Adrenal gland (tissue), 12 donors: ENCODE measurements around the gene ERC1. TPM values are rescaled to one million over a fixed set of nuclear protein-coding genes. Genes with fewer than 3 reads are reported as not detected.
"Not testable (repeated sequence)": the region's sequence is repeated elsewhere in the genome, so short reads cannot be mapped to it uniquely, and the experiment has no call there.

ENCODE experiments used
- DNase-seq, 7 donors: peaks; one replicate each; pipeline ENCODE4 v3.0.0-alpha.2; 2019 to 2020
- H3K27ac ChIP-seq, 5 donors: fragments of 200-600 bp; sonication (generic) in 4 of 5; 1 replicate in 3 of 5; 2 replicates in 2 of 5; pipeline versions ENCODE4 v1.5.1 to v1.8.0; 2016 to 2020; ENCODE audit warnings: mild to moderate bottlenecking in 1 of 5
- H3K27me3 ChIP-seq: fragments of 200-600 bp; 2 replicates; pipeline ENCODE4 v1.8.0; 2021
- H3K36me3 ChIP-seq, 2 donors: fragments of 200-600 bp; replicated peaks in 1 of 2; 1 replicate in 1 of 2; 2 replicates in 1 of 2; pipeline versions ENCODE4 v1.5.1 to v1.8.0; 2018 to 2022
- H3K4me1 ChIP-seq, 2 donors: fragments of 200-600 bp; replicated peaks in 1 of 2; 1 replicate in 1 of 2; 2 replicates in 1 of 2; pipeline versions ENCODE4 v1.5.1 to v1.8.0; 2018 to 2021
- H3K4me3 ChIP-seq, 4 donors: fragments of 200-600 bp; sonication (generic) in 3 of 4; one replicate each; pipeline ENCODE4 v1.5.1; 2016 to 2018
- H3K9me3 ChIP-seq, 3 donors: fragments of 200-600 bp; sonication (generic) in 1 of 3; replicated peaks in 1 of 3; 1 replicate in 2 of 3; 2 replicates in 1 of 3; pipeline versions ENCODE4 v1.5.1 to v1.8.0; 2016 to 2021
- CTCF ChIP-seq, 6 experiments: fragments of 450-650 bp in 4 of 6; fragments of 200-600 bp in 2 of 6; sonication (generic) in 1 of 6; IDR thresholded peaks; 1 replicate in 5 of 6; 2 replicates in 1 of 6; pipeline versions ENCODE4 v1.5.1 to v1.8.0; 2016 to 2021; ENCODE audit warnings: antibody characterized with exemption in 6 of 6, mild to moderate bottlenecking in 2 of 6, moderate library complexity in 1 of 6
- POLR2A ChIP-seq, 2 donors: fragments of 450-650 bp; IDR thresholded peaks; one replicate each; pipeline ENCODE4 v1.6.1; 2017; ENCODE audit warnings: antibody characterized with exemption in 2 of 2, mild to moderate bottlenecking in 2 of 2, moderate library complexity in 1 of 2
- WGBS, 4 donors: extraction: QIAGEN DNeasy Blood & Tissue Kit in 2 of 4; methylation state at CpG; one replicate each; pipeline versions ENCODE4 v1.1.5 to v1.1.7; 2013 to 2017; 5-methylcytosine and 5-hydroxymethylcytosine counted together
- intact Hi-C, 2 donors: fragments of 100-400 bp; cut with DNase I; formaldehyde crosslinking; loops; one replicate each; pipeline versions ENCODE4 v1.14.1 to v1.15.0; 2022 to 2023
- polyA plus RNA-seq, 3 donors: library from polyadenylated mRNA; stranded (reverse); fragments of 200-250 nt in 2 of 3; fragments of 350-450 nt in 1 of 3; fragmentation: Illumina TruSeq in 1 of 3; extraction: RNeasy Lipid Tissue Mini Kit (QIAGEN cat#74804) in 1 of 3; gene quantifications; one replicate each; pipeline ENCODE4 v1.2.3, GENCODE V29; 2013 to 2014
- total RNA-seq, 9 donors: library from RNA; depleted of rRNA in 4 of 9; stranded (reverse); fragments of >200 nt in 4 of 9; fragments of 120-200 nt in 1 of 9; fragmentation: NEBNext Ultra II Directional in 1 of 9; extraction: Animal tissue kit (Norgen Biotek cat#: 25700) in 1 of 9; gene quantifications; one replicate each; pipeline versions ENCODE4 v1.1.0 to v1.2.4, GENCODE V29; 2013 to 2023
- donor health status: healthy with polysubstance abuse.
- donor health status: Bipolar disorder and iron deficiency.
- donor health status: DM: yes; HTN: yes; CAD: no.
- donor health status: DM: no; HTN: no; CAD: no.
- donor health status: DM: no; HTN: no; CAD: no.
- donor health status: DM: yes; HTN: yes; CAD: no.

The ERC1 gene
- total and polyA plus RNA-seq, 12 donors: 4.1 to 79.5 (median 40.2) TPM

GRCh38 chr12:1234073-1234472 is 243.1 kb downstream of the ERC1 start:
- H3K36me3 ChIP-seq: no peaks in the 10 kb centered on the region
- H3K27me3 ChIP-seq: no peaks in the 10 kb centered on the region
- WGBS, 4 donors: 55 to 68% (median 62%) methylated on average over 2 of the region's 2 CpGs
- DNase-seq: peak in 2 of 7 donors; percentile 21 to 30
- H3K27ac ChIP-seq: no peak overlapping the region
- peaks cover 0 to 4% of the 10 kb centered on the region in 2 donors for H3K4me1 ChIP-seq
- TF ChIP-seq CTCF (IDR thresholded peaks at IDR 0.05) (no peak), POLR2A (IDR thresholded peaks at IDR 0.05) (no peak)
- no peaks in the 10 kb centered on the region for H3K9me3 ChIP-seq
- no peak overlapping the region for H3K4me3 ChIP-seq
- intact Hi-C loops: no loop called here

GRCh38 chr12:1246637-1247036 is 255.6 kb downstream of the ERC1 start:
- intact Hi-C loops: no loop called here
- no peaks in the 10 kb centered on the region for H3K9me3 ChIP-seq
- H3K27ac ChIP-seq: no peak overlapping the region
- H3K4me1 ChIP-seq: peaks cover 8 to 16% of the 10 kb centered on the region in 2 donors
- DNase-seq: no peak
- TF ChIP-seq CTCF (IDR thresholded peaks at IDR 0.05): no peak
- TF ChIP-seq POLR2A (IDR thresholded peaks at IDR 0.05): no peak
- WGBS, 4 donors: 67 to 70% (median 69%) methylated on average over 2 of the region's 2 CpGs
- no peaks in the 10 kb centered on the region for H3K27me3 ChIP-seq
- H3K36me3 ChIP-seq: no peaks in the 10 kb centered on the region
- H3K4me3 ChIP-seq: no peak overlapping the region

- no peak for DNase-seq
- H3K4me3 ChIP-seq: no peak overlapping the region
- no peaks in the 10 kb centered on the region for H3K9me3 ChIP-seq
- H3K27ac ChIP-seq: peak overlapping the region in 1 of 5 donors; percentile 11
- H3K36me3 ChIP-seq: no peaks in the 10 kb centered on the region
- no peaks in the 10 kb centered on the region for H3K27me3 ChIP-seq
- TF ChIP-seq CTCF (IDR thresholded peaks at IDR 0.05) (no peak), POLR2A (IDR thresholded peaks at IDR 0.05) (no peak)
- intact Hi-C loops: no loop called here
- WGBS, 4 donors: 35 to 51% (median 44%) methylated on average over 3 of the region's 3 CpGs
- peaks cover 8 to 24% of the 10 kb centered on the region in 2 donors for H3K4me1 ChIP-seq
Measured at GRCh38 chr12:1250641-1251040, 259.6 kb downstream of the ERC1 start.

GRCh38 chr12:1252758-1253157 is 261.7 kb downstream of the ERC1 start:
- WGBS, 4 donors: 60 to 80% (median 68%) methylated on average over 2 of the region's 2 CpGs
- intact Hi-C loops: no loop called here
- no peaks in the 10 kb centered on the region for H3K27me3 ChIP-seq
- no peaks in the 10 kb centered on the region for H3K9me3 ChIP-seq
- H3K27ac ChIP-seq: no peak overlapping the region
- no peak for DNase-seq
- TF ChIP-seq POLR2A (IDR thresholded peaks at IDR 0.05): no peak
- no peak for TF ChIP-seq CTCF (IDR thresholded peaks at IDR 0.05)
- H3K4me3 ChIP-seq: no peak overlapping the region
- no peaks in the 10 kb centered on the region for H3K36me3 ChIP-seq
- H3K4me1 ChIP-seq: peaks cover 8 to 24% of the 10 kb centered on the region in 2 donors

GRCh38 chr12:1255125-1255524 is 264.1 kb downstream of the ERC1 start:
- H3K27ac ChIP-seq, DNase-seq, H3K4me3 ChIP-seq, H3K36me3 ChIP-seq, H3K9me3 ChIP-seq, intact Hi-C loops, H3K27me3 ChIP-seq: not testable (repeated sequence)
- 95 to 98% (median 97%) methylated on average over 6 of the region's 6 CpGs for WGBS, 4 donors
- peaks cover 6 to 22% of the 10 kb centered on the region in 2 donors for H3K4me1 ChIP-seq

GRCh38 chr12:1255854-1256253 is 264.8 kb downstream of the ERC1 start:
- H3K4me1 ChIP-seq: peaks cover 0 to 16% of the 10 kb centered on the region in 2 donors
- H3K4me3 ChIP-seq, H3K9me3 ChIP-seq, H3K27me3 ChIP-seq, DNase-seq, intact Hi-C loops, H3K27ac ChIP-seq, H3K36me3 ChIP-seq: not testable (repeated sequence)
- WGBS, 4 donors: 94 to 100% (median 96%) methylated on average over 4 of the region's 4 CpGs
